SK-N-SH (cell line): ENCODE measurements around the gene BCAS3. TPM values are rescaled to one million over a fixed set of nuclear protein-coding genes. Genes with fewer than 3 reads are reported as not detected.

Source experiments
- CTCF ChIA-PET: fragments of 300-600, 350-600 bp; formaldehyde crosslinking; extraction: SDS; loops from one replicate; lab custom pipeline; 2021; lab: Yijun Ruan, JAX
- POLR2A ChIA-PET: fragments of 350-600 bp; sonication (Branson Sonifier 250); formaldehyde crosslinking; extraction: SDS; loops from one replicate; lab custom pipeline; 2020; ENCODE audit warnings: antibody characterized with exemption, inconsistent platforms; lab: Yijun Ruan, JAX
- DNase-seq: peaks from one replicate; pipeline ENCODE4 v3.0.0; 2012
- H2AFZ ChIP-seq: fragments of 200-600 bp; sonication (generic); 2 replicates; pipeline ENCODE4 v1.8.1; 2016; ENCODE audit warnings: antibody characterized with exemption, mild to moderate bottlenecking, low read depth
- H3F3A ChIP-seq: fragments of 200-600 bp; sonication (generic); replicated peaks from 2 replicates; pipeline ENCODE3; 2016; ENCODE audit warnings: antibody characterized with exemption, mild to moderate bottlenecking; ENCODE audit not compliant: insufficient read depth
- H3K27ac ChIP-seq, 2 experiments: fragments of 200-500 bp in 1 of 2; fragments of 200-600 bp in 1 of 2; sonication (Bioruptor generic) in 1 of 2; sonication (generic), shearing (Covaris generic) in 1 of 2; 2 replicates each; pipeline versions ENCODE4 v1.5.1 to v1.6.1; 2014 to 2016; ENCODE audit warnings: low read depth in 2 of 2, inconsistent platforms in 1 of 2, low read length in 1 of 2, mild to moderate bottlenecking in 1 of 2, mixed read lengths in 1 of 2
- H3K27me3 ChIP-seq: fragments of 200-600 bp; sonication (generic), shearing (Covaris generic); 2 replicates; pipeline ENCODE4 v1.6.1; 2016; ENCODE audit warnings: mixed run types; ENCODE audit not compliant: insufficient read depth
- H3K36me3 ChIP-seq, 2 experiments: fragments of 200-500 bp in 1 of 2; fragments of 200-600 bp in 1 of 2; sonication (Bioruptor generic) in 1 of 2; sonication (generic) in 1 of 2; replicated peaks in 1 of 2; 2 replicates each; pipeline versions ENCODE3 to v1.5.1; 2014 to 2016; ENCODE audit warnings: low read length in 1 of 2, mild to moderate bottlenecking in 1 of 2; ENCODE audit not compliant: insufficient read depth in 2 of 2, control insufficient read depth in 1 of 2
- H3K4me1 ChIP-seq, 2 experiments: fragments of 200-500 bp in 1 of 2; fragments of 200-600 bp in 1 of 2; sonication (Bioruptor generic) in 1 of 2; sonication (generic), shearing (Covaris generic) in 1 of 2; 2 replicates each; pipeline versions ENCODE4 v1.5.1 to v1.6.1; 2014 to 2016; ENCODE audit warnings: low read depth in 1 of 2, low read length in 1 of 2, mixed run types in 1 of 2; ENCODE audit not compliant: insufficient read depth in 2 of 2, control insufficient read depth in 1 of 2
- H3K4me2 ChIP-seq: fragments of 200-600 bp; sonication (generic), shearing (Covaris generic); 2 replicates; pipeline ENCODE4 v1.6.1; 2017; ENCODE audit warnings: mixed run types
- H3K4me3 ChIP-seq, 2 experiments: fragments of 200-500 bp in 1 of 2; fragments of 200-600 bp in 1 of 2; sonication (Bioruptor generic) in 1 of 2; sonication (generic), shearing (Covaris generic) in 1 of 2; 2 replicates each; pipeline versions ENCODE4 v1.5.1 to v1.8.1; 2014 to 2016; ENCODE audit warnings: low read depth in 2 of 2, inconsistent platforms in 1 of 2, low read length in 1 of 2, mild to moderate bottlenecking in 1 of 2, mixed read lengths in 1 of 2, moderate library complexity in 1 of 2
- H3K79me2 ChIP-seq: fragments of 200-600 bp; sonication (generic); 2 replicates; pipeline ENCODE4 v1.8.1; 2017; ENCODE audit warnings: mild to moderate bottlenecking; ENCODE audit not compliant: insufficient read depth
- H3K9ac ChIP-seq: fragments of 200-600 bp; sonication (generic); 2 replicates; pipeline ENCODE4 v1.6.1; 2017; ENCODE audit warnings: mixed run types
- H3K9me2 ChIP-seq: fragments of 200-600 bp; sonication (generic); 2 replicates; pipeline ENCODE4 v1.6.1; 2017; ENCODE audit warnings: mixed run types
- H3K9me3 ChIP-seq: fragments of 200-600 bp; sonication (generic); 2 replicates; pipeline ENCODE4 v1.6.1; 2017; ENCODE audit warnings: mixed run types, mild to moderate bottlenecking, moderate library complexity
- H4K20me1 ChIP-seq: fragments of 200-600 bp; sonication (generic); 2 replicates; pipeline ENCODE4 v1.6.1; 2017; ENCODE audit warnings: mild to moderate bottlenecking, mixed run types; ENCODE audit not compliant: insufficient read depth
- CTCF ChIP-seq: fragments of 200-600 bp; sonication (generic); IDR thresholded peaks from 2 replicates; pipeline ENCODE4 v1.6.1; 2017; ENCODE audit warnings: antibody characterized with exemption, mild to moderate bottlenecking, moderate library complexity
- ELF1 ChIP-seq: IDR thresholded peaks from 2 replicates; pipeline ENCODE4 v1.4.0; 2012
- EP300 ChIP-seq, 2 experiments: IDR thresholded peaks; 2 replicates each; pipeline versions ENCODE4 v1.4.0 to v1.6.1; 2012; ENCODE audit warnings: borderline replicate concordance in 1 of 2, low read depth in 1 of 2, low read length in 1 of 2
- FOXJ3 ChIP-seq: sonication (generic); formaldehyde crosslinking; IDR thresholded peaks from 2 replicates; pipeline ENCODE4 v1.5.1; 2020; ENCODE audit warnings: mild to moderate bottlenecking, missing genetic modification reagents
- FOXM1 ChIP-seq: IDR thresholded peaks from 2 replicates; pipeline ENCODE4 v1.4.0; 2012; ENCODE audit warnings: low read depth, mild to moderate bottlenecking
- GABPA ChIP-seq: IDR thresholded peaks from 2 replicates; pipeline ENCODE4 v1.4.0; 2012; ENCODE audit warnings: low read depth, mild to moderate bottlenecking
- MXI1 ChIP-seq: IDR thresholded peaks from 2 replicates; pipeline ENCODE4 v1.6.1; 2012; ENCODE audit warnings: mild to moderate bottlenecking, low read depth, low read length, improper control_type of control experiment
- NRF1 ChIP-seq: IDR thresholded peaks from 2 replicates; pipeline ENCODE4 v1.6.1; 2012; ENCODE audit warnings: low read depth, mild to moderate bottlenecking, low read length
- PBX3 ChIP-seq: IDR thresholded peaks from 2 replicates; pipeline ENCODE4; 2012
- RCOR1 ChIP-seq: fragments of 150-350 bp; IDR thresholded peaks from 2 replicates; pipeline ENCODE4 v1.6.1; 2017; ENCODE audit warnings: antibody characterized with exemption, low read length
- RFX5 ChIP-seq: IDR thresholded peaks from 2 replicates; pipeline ENCODE4 v1.6.1; 2012; ENCODE audit warnings: mild to moderate bottlenecking, improper control_type of control experiment, low read length
- RXRA ChIP-seq: IDR thresholded peaks from 2 replicates; pipeline ENCODE4 v1.4.0; 2012; ENCODE audit warnings: low read depth, mild to moderate bottlenecking, borderline replicate concordance
- SIN3A ChIP-seq: IDR thresholded peaks from 2 replicates; pipeline ENCODE4 v1.6.1; 2012; ENCODE audit warnings: low read depth, mild to moderate bottlenecking, low read length, moderate library complexity, borderline replicate concordance
- TAF1 ChIP-seq: IDR thresholded peaks from 2 replicates; pipeline ENCODE4 v1.6.1; 2012; ENCODE audit warnings: low read depth, mild to moderate bottlenecking, low read length, moderate library complexity, borderline replicate concordance
- TEAD4 ChIP-seq: IDR thresholded peaks from 2 replicates; pipeline ENCODE4 v1.4.0; 2012; ENCODE audit warnings: mild to moderate bottlenecking, borderline replicate concordance; ENCODE audit not compliant: insufficient read depth
- USF1 ChIP-seq: IDR thresholded peaks from 2 replicates; pipeline ENCODE4 v1.4.0; 2012; ENCODE audit warnings: low read depth, borderline replicate concordance
- ZBTB33 ChIP-seq: IDR thresholded peaks from 2 replicates; pipeline ENCODE4 v1.4.0; 2012; ENCODE audit warnings: low read depth, borderline replicate concordance
- WGBS: methylation state at CpG from one replicate; pipeline ENCODE4 v1.1.6; 2017; ENCODE audit warnings: low lambda C conversion rate; 5-methylcytosine and 5-hydroxymethylcytosine counted together
- polyA plus RNA-seq, 3 experiments: library from polyadenylated mRNA; depleted of rRNA; stranded (reverse); fragments of >200 nt; gene quantifications; 2 replicates each; pipeline ENCODE4 v1.2.3, GENCODE V29; 2012

The BCAS3 gene
- polyA plus RNA-seq, 1 of the 3 experiments (the other 2 are of a cell fraction), result 5.9 TPM

- no peak overlapping the region for H3K9ac ChIP-seq
- peaks cover 5 to 49% of the 10 kb centered on the region in 2 experiments; a peak in 2 of 4 replicates for H3K4me1 ChIP-seq
- H3K79me2 ChIP-seq, result peaks cover 9% of the 10 kb centered on the region
- H3K4me3 ChIP-seq, result no peak overlapping the region
- H4K20me1 ChIP-seq, result no peaks in the 10 kb centered on the region
- ChIA-PET CTCF (interaction anchor here (0.6 to 16.4 kb wide), 18 partner anchors 11 to 694 kb away, joined by 3 to 318 read pairs (median 5); no protein-coding TSS in a partner anchor), POLR2A (no interaction called here)
- no peaks in the 10 kb centered on the region for H3K36me3 ChIP-seq
- no peaks in the 10 kb centered on the region for H3K27me3 ChIP-seq
- no peaks in the 10 kb centered on the region for H3K9me2 ChIP-seq
- WGBS, result 83% methylated on average over 5 of the region's 5 CpGs
- H2AFZ ChIP-seq, result no peak overlapping the region
- peak overlapping the region in 1 of 2 experiments; percentile 90; a peak in 2 of 4 replicates for H3K27ac ChIP-seq
- DNase-seq, result peak; percentile 47
- H3K9me3 ChIP-seq, result no peaks in the 10 kb centered on the region
- H3F3A ChIP-seq, result peaks cover 19% of the 10 kb centered on the region
- TF ChIP-seq EP300 (IDR thresholded peaks at IDR 0.05; ENCODE audit: borderline replicate concordance in 1 of 2, low read depth in 1 of 2, low read length in 1 of 2), result peak in 1 of 2 experiments; percentile 63; a peak in 1 of 4 replicates
- TF ChIP-seq RCOR1, result no peak
- H3K4me2 ChIP-seq, result no peak overlapping the region
Observed at GRCh38 chr17:61414936-61415251, 737.2 kb downstream of the BCAS3 start.

- Histone ChIP-seq H3K4me2 (peak overlapping the region; percentile 49), H3K4me3 (no peak overlapping the region), H3F3A (peaks cover 12% of the 10 kb centered on the region), H3K9me2 (no peaks in the 10 kb centered on the region), H3K9ac (no peak overlapping the region), H3K9me3 (no peaks in the 10 kb centered on the region), H4K20me1 (no peaks in the 10 kb centered on the region), H3K27ac (peak overlapping the region in 1 of 2 experiments; percentile 90; a peak in 2 of 4 replicates), H3K4me1 (peaks cover 5 to 49% of the 10 kb centered on the region in 2 experiments; a peak in 2 of 4 replicates), H3K27me3 (no peaks in the 10 kb centered on the region), H3K79me2 (peaks cover 9% of the 10 kb centered on the region), H3K36me3 (no peaks in the 10 kb centered on the region), H2AFZ (no peak overlapping the region)
- ChIA-PET POLR2A (interaction anchor here (0.6 kb wide), 1 partner anchor 152 kb away, joined by 3 read pairs; no protein-coding TSS in a partner anchor), CTCF (interaction anchor here (0.6 to 16.4 kb wide), 28 partner anchors 11 to 695 kb away, joined by 3 to 318 read pairs (median 4); no protein-coding TSS in a partner anchor)
- WGBS, result 100% methylated on average over 6 of the region's 6 CpGs
- DNase-seq, result no peak
- TF ChIP-seq CTCF (no peak), FOXM1 (no peak), EP300 (IDR thresholded peaks at IDR 0.05; ENCODE audit: borderline replicate concordance in 1 of 2, low read depth in 1 of 2, low read length in 1 of 2) (no peak), ZBTB33 (no peak), SIN3A (no peak), PBX3 (no peak), RFX5 (no peak), TAF1 (no peak), MXI1 (no peak), TEAD4 (no peak), GABPA (no peak), NRF1 (no peak), USF1 (no peak), ELF1 (no peak), FOXJ3 (CRISPR knock-in tag) (no peak), RXRA (no peak)
Observed at GRCh38 chr17:61415374-61416210, 737.9 kb downstream of the BCAS3 start.
